Measurements from ENCODE around the gene GBF1. TPM values are rescaled to one million over a fixed set of nuclear protein-coding genes. Genes with fewer than 3 reads are reported as not detected.

GBF1 gene
- total and polyA plus RNA-seq, 10 of the 15 experiments (the other 5 are each of a cell fraction or from before 2014, with no cell fraction given) = 0.82 to 42.0 (median 21.8) TPM

GRCh38 chr10:102335184-102335583 is 89.9 kb downstream of the GBF1 start (continued):
- TF ChIP-seq MLLT1 (IDR thresholded peaks at IDR 0.05) (no peak), BRCA1 (IDR thresholded peaks at IDR 0.05; ENCODE audit: low read depth, low read length) (no peak)

DNA sequence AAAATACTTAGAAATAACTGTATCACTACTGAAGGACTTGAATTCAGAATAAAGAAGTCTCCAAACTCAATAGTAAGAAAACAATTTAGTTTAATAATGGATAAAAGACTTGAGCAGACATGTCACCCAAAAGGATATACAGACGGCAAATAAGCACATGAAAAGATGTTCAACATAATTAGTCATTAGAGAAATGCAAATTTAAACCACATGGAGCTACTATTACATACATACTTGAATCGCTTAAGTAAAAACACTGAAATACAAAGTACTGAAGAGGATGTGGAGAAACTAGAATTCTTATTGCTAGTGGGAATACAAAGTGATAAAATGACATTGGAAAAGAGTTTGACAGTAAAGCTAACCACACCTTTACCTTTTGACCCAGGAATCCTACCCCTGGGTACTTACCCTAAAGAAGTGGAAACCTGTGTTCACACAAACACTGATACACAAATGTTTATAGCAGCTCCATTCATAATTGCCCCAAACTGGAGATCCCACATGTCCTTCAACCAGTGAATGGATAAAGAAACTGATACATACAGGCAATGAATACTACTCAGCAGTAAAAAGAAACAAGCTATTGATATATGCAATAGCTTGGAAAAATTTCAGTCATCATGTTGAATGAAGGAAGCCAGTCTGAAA is 95.8 kb downstream of the GBF1 start:
- Histone ChIP-seq H3K9ac (ENCODE audit: control insufficient read depth, insufficient read depth, low read length) (no peak overlapping the region), H3K4me1 (ENCODE audit: control insufficient read depth, insufficient read depth, low read length) (no peaks in the 10 kb centered on the region; the same call in 1 of the 2 replicates), H2AFZ (ENCODE audit: control insufficient read depth, low read depth, low read length) (no peak overlapping the region), H3K36me3 (ENCODE audit: control insufficient read depth in 2 of 2, insufficient read depth in 2 of 2, low read length in 1 of 2) (peaks cover 2% of the 10 kb centered on the region in 2 experiments; a peak in 2 of 4 replicates), H3K4me3 (no peak overlapping the region), H3K9me3 (replicated peaks; ENCODE audit: control insufficient read depth, insufficient read depth, low read length) (no peaks in the 10 kb centered on the region), H3K27me3 (replicated peaks in 1 of 2; ENCODE audit: control insufficient read depth in 2 of 2, insufficient read depth in 2 of 2, low read length in 1 of 2) (no peaks in the 10 kb centered on the region), H4K20me1 (ENCODE audit: control insufficient read depth, insufficient read depth) (no peaks in the 10 kb centered on the region), H3K27ac (ENCODE audit: control insufficient read depth, insufficient read depth) (no peak overlapping the region), H3K79me2 (ENCODE audit: control insufficient read depth, insufficient read depth, low read length) (no peaks in the 10 kb centered on the region), H3K4me2 (ENCODE audit: control insufficient read depth, insufficient read depth) (no peak overlapping the region)
- DNase-seq (ENCODE audit: low read depth, low spot score) = no peak
- in situ Hi-C loops (cut with MboI) = no loop called here
- ChIA-PET POLR2A (interaction anchor here (0.8 to 1.7 kb wide), 3 partner anchors 9 to 172 kb away, joined by 3 to 4 read pairs (median 3); no protein-coding TSS in a partner anchor), RAD21 (ENCODE audit: unreplicated experiment) (interaction anchor here (0.7 to 2.9 kb wide), 5 partner anchors 11 to 171 kb away, joined by 3 to 18 read pairs (median 3); no protein-coding TSS in a partner anchor), CTCF (interaction anchor here (1.3 to 3.8 kb wide), 6 partner anchors 10 to 172 kb away, joined by 3 to 40 read pairs (median 4); partner anchors contain the start of gene GBF1), SMC1A (ENCODE audit: uncharacterized antibody, unreplicated experiment) (interaction anchor here (0.7 to 2.2 kb wide), 9 partner anchors 10 to 192 kb away, joined by 3 to 18 read pairs (median 3); no protein-coding TSS in a partner anchor)
- intact Hi-C loops (cut with micrococcal nuclease; ENCODE audit: unreplicated experiment) = no loop called here
- WGBS (ENCODE audit: insufficient coverage, insufficient replicate concordance, low lambda C conversion rate, missing lambda C conversion rate) = 40% methylated on average over 2 of the region's 2 CpGs
- ATAC-seq = peak; percentile 40; the same call in 1 of the 3 replicates
- no peak for FAIRE-seq
- BruUV-seq (replicated peaks) = TSS peak; percentile 36
- TF ChIP-seq DPF2 (IDR thresholded peaks at IDR 0.05) = no peak
- no peak for TF ChIP-seq CREM (IDR thresholded peaks at IDR 0.05; ENCODE audit: low read depth)
- TF ChIP-seq JUNB (IDR thresholded peaks at IDR 0.05) = no peak
- TF ChIP-seq HCFC1 (IDR thresholded peaks at IDR 0.05; ENCODE audit: low read length) = no peak
- TF ChIP-seq, protein P1, sequence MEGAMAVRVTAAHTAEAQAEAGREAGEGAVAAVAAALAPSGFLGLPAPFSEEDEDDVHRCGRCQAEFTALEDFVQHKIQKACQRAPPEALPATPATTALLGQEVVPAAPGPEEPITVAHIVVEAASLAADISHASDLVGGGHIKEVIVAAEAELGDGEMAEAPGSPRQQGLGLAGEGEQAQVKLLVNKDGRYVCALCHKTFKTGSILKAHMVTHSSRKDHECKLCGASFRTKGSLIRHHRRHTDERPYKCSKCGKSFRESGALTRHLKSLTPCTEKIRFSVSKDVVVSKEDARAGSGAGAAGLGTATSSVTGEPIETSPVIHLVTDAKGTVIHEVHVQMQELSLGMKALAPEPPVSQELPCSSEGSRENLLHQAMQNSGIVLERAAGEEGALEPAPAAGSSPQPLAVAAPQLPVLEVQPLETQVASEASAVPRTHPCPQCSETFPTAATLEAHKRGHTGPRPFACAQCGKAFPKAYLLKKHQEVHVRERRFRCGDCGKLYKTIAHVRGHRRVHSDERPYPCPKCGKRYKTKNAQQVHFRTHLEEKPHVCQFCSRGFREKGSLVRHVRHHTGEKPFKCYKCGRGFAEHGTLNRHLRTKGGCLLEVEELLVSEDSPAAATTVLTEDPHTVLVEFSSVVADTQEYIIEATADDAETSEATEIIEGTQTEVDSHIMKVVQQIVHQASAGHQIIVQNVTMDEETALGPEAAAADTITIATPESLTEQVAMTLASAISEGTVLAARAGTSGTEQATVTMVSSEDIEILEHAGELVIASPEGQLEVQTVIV (IDR thresholded peaks at IDR 0.05; ENCODE audit: borderline replicate concordance, partially characterized antibody) = no peak
- TF ChIP-seq HDAC6 (IDR thresholded peaks at IDR 0.05; ENCODE audit: unreplicated experiment) = no peak
- no peak for TF ChIP-seq NRF1 (conservative IDR thresholded peaks at IDR 0.05; ENCODE audit: low read depth, low read length)
- no peak for TF ChIP-seq RFX5 (IDR thresholded peaks at IDR 0.05; ENCODE audit: low read depth, low read length)
- no peak for TF ChIP-seq ZBED1 (IDR thresholded peaks at IDR 0.05; ENCODE audit: borderline replicate concordance)
- TF ChIP-seq NFYA (IDR thresholded peaks at IDR 0.05; ENCODE audit: borderline replicate concordance, low read depth, low read length) = no peak
- no peak for TF ChIP-seq YY1 (IDR thresholded peaks at IDR 0.05; ENCODE audit: low read depth, low read length)
- TF ChIP-seq SMAD5 (IDR thresholded peaks at IDR 0.05; ENCODE audit: low read depth) = no peak

Measured in GM12878 (cell line).